HCT116 (cell line): ENCODE measurements around the gene SSUH2. TPM values are rescaled to one million over a fixed set of nuclear protein-coding genes. Genes with fewer than 3 reads are reported as not detected.
A peak's percentile ranks its signal among the peaks of the same experiment; 100 is the strongest.

ENCODE experiments used
- ATAC-seq: fragments of 200-7000 bp; cut with Tn5 transposase; 2 replicates; pipeline ENCODE4 v1.9.1; 2020; ENCODE audit warnings: mild to moderate bottlenecking, moderate library complexity
- BruUV-seq: library from RNA; stranded (reverse); fragments of 400-500 nt; replicated peaks from 2 replicates; lab custom pipeline; 2021; lab: Mats Ljungman, UMichigan
- CTCF ChIA-PET: fragments of 300-600 bp; sonication (Branson Sonifier 250); formaldehyde crosslinking; loops from one replicate; lab custom pipeline; 2021; ENCODE audit warnings: antibody characterized with exemption; lab: Charles Lee
- POLR2A ChIA-PET: fragments of 300-600, 350-600 bp; sonication (Branson Sonifier 250); formaldehyde crosslinking; loops from one replicate; lab custom pipeline; 2021; ENCODE audit warnings: antibody characterized with exemption; lab: Charles Lee
- RAD21 ChIA-PET, 2 experiments: fragments of 300-600 bp; sonication (Branson Sonifier 250); formaldehyde crosslinking; loops; one replicate each; lab custom pipeline; 2023; ENCODE audit warnings: low total read pairs in 2 of 2; ENCODE audit not compliant: uncharacterized antibody in 2 of 2, unreplicated experiment in 2 of 2, low non-redundant PET in 1 of 2; lab: Charles Lee
- DNase-seq: peaks from one replicate; pipeline ENCODE4 v3.0.0-alpha.2; 2010; ENCODE audit warnings: low read depth, low spot score
- H2AFZ ChIP-seq: fragments of 200-600 bp; shearing (Covaris generic), sonication (generic); 2 replicates; pipeline ENCODE4 v1.6.1; 2017; ENCODE audit warnings: low read depth, mixed run types, mixed read lengths, antibody characterized with exemption, low read length; ENCODE audit not compliant: poor library complexity, severe bottlenecking
- H3K27ac ChIP-seq: 2 replicates; pipeline ENCODE4 v1.5.1; 2012; ENCODE audit warnings: low read depth, low read length
- H3K27me3 ChIP-seq: fragments of 200-600 bp; sonication (generic); 2 replicates; pipeline ENCODE4 v1.6.1; 2016; ENCODE audit warnings: mixed run types, low read length, mixed read lengths; ENCODE audit not compliant: insufficient read depth
- H3K36me3 ChIP-seq, 2 experiments: fragments of 200-500 bp in 1 of 2; fragments of 200-600 bp in 1 of 2; sonication (Bioruptor generic) in 1 of 2; sonication (generic) in 1 of 2; 2 replicates each; pipeline versions ENCODE4 v1.5.1 to v1.6.1; 2014 to 2016; ENCODE audit warnings: low read length in 2 of 2, inconsistent platforms in 1 of 2, mixed read lengths in 1 of 2, mixed run types in 1 of 2; ENCODE audit not compliant: insufficient read depth in 2 of 2, control insufficient read depth in 1 of 2
- H3K4me1 ChIP-seq, 2 experiments: fragments of 200-600 bp in 1 of 2; sonication (generic) in 1 of 2; 2 replicates each; pipeline versions ENCODE4 v1.5.1 to v1.6.1; 2012 to 2017; ENCODE audit warnings: low read length in 2 of 2, inconsistent platforms in 1 of 2, mild to moderate bottlenecking in 1 of 2, mixed read lengths in 1 of 2, mixed run types in 1 of 2, moderate library complexity in 1 of 2; ENCODE audit not compliant: insufficient read depth in 2 of 2, control insufficient read depth in 1 of 2
- H3K4me2 ChIP-seq: fragments of 200-600 bp; sonication (generic); 2 replicates; pipeline ENCODE4 v1.6.1; 2017; ENCODE audit warnings: mixed run types, low read length, mixed read lengths
- H3K4me3 ChIP-seq, 2 experiments: fragments of 200-600 bp in 1 of 2; sonication (generic) in 1 of 2; replicated peaks in 1 of 2; 2 replicates each; pipeline ENCODE4 v1.5.1; 2011 to 2016; ENCODE audit warnings: low read length in 2 of 2, control low read depth in 1 of 2, low read depth in 1 of 2, mild to moderate bottlenecking in 1 of 2, mixed read lengths in 1 of 2, mixed run types in 1 of 2
- H3K79me2 ChIP-seq: fragments of 200-600 bp; sonication (generic); 2 replicates; pipeline ENCODE4 v1.6.1; 2017; ENCODE audit warnings: mild to moderate bottlenecking, mixed run types, low read length, moderate library complexity, mixed read lengths; ENCODE audit not compliant: insufficient read depth
- H3K9ac ChIP-seq: fragments of 200-600 bp; sonication (generic); 2 replicates; pipeline ENCODE4 v1.6.1; 2016; ENCODE audit warnings: low read length, mixed read lengths
- H3K9me2 ChIP-seq: fragments of 200-600 bp; sonication (generic), shearing (Covaris generic); 2 replicates; pipeline ENCODE4 v1.6.1; 2017; ENCODE audit warnings: mixed run types, mild to moderate bottlenecking, moderate library complexity; ENCODE audit not compliant: insufficient read depth
- H3K9me3 ChIP-seq, 2 experiments: fragments of 200-500 bp in 1 of 2; fragments of 200-600 bp in 1 of 2; sonication (Bioruptor generic) in 1 of 2; sonication (generic) in 1 of 2; 2 replicates each; pipeline ENCODE4 v1.6.1; 2014 to 2017; ENCODE audit warnings: low read length in 2 of 2, mixed read lengths in 2 of 2, inconsistent platforms in 1 of 2, low read depth in 1 of 2, mild to moderate bottlenecking in 1 of 2, mixed run types in 1 of 2, moderate library complexity in 1 of 2; ENCODE audit not compliant: control insufficient read depth in 1 of 2, insufficient read depth in 1 of 2
- H4K20me1 ChIP-seq: fragments of 200-600 bp; sonication (generic), shearing (Covaris generic); 2 replicates; pipeline ENCODE4 v1.6.1; 2017; ENCODE audit warnings: mixed run types, mild to moderate bottlenecking, moderate library complexity; ENCODE audit not compliant: insufficient read depth
- CEBPB ChIP-seq: IDR thresholded peaks from 2 replicates; pipeline ENCODE4 v1.6.1; 2012; ENCODE audit warnings: low read depth
- CTCF ChIP-seq, 3 experiments: fragments of 200-600 bp in 1 of 3; sonication (generic) in 1 of 3; IDR thresholded peaks in 2 of 3; conservative IDR thresholded peaks in 1 of 3; 2 replicates each; pipeline ENCODE4 v1.5.1; 2012 to 2017; ENCODE audit warnings: low read depth in 2 of 3, low read length in 2 of 3, antibody characterized with exemption in 1 of 3, borderline replicate concordance in 1 of 3, control low read depth in 1 of 3, mild to moderate bottlenecking in 1 of 3, mixed read lengths in 1 of 3, mixed run types in 1 of 3, moderate library complexity in 1 of 3; ENCODE audit not compliant: insufficient read depth in 1 of 3
- EGR1 ChIP-seq: IDR thresholded peaks from 2 replicates; pipeline ENCODE4 v1.6.1; 2012; ENCODE audit warnings: low read depth
- ELF1 ChIP-seq: IDR thresholded peaks from 2 replicates; pipeline ENCODE4 v1.6.1; 2012; ENCODE audit warnings: low read depth, borderline replicate concordance
- FOSL1 ChIP-seq: IDR thresholded peaks from 2 replicates; pipeline ENCODE4 v1.6.1; 2012; ENCODE audit warnings: low read depth
- POLR2AphosphoS5 ChIP-seq: IDR thresholded peaks from 2 replicates; pipeline ENCODE4 v1.6.1; 2011; ENCODE audit warnings: mild to moderate bottlenecking, low read depth, low read length, moderate library complexity
- RAD21 ChIP-seq: IDR thresholded peaks from 2 replicates; pipeline ENCODE4 v1.6.1; 2012; ENCODE audit warnings: low read depth, mild to moderate bottlenecking
- REST ChIP-seq: IDR thresholded peaks from 2 replicates; pipeline ENCODE4 v1.6.1; 2012; ENCODE audit warnings: low read depth
- SP1 ChIP-seq: IDR thresholded peaks from 2 replicates; pipeline ENCODE4 v1.6.1; 2012; ENCODE audit warnings: low read depth
- TCF7L2 ChIP-seq: IDR thresholded peaks from 2 replicates; pipeline ENCODE4 v1.7.0; 2011; ENCODE audit warnings: borderline replicate concordance, inconsistent platforms; ENCODE audit not compliant: insufficient read depth, insufficient read length; ENCODE audit errors: extremely low read depth
- ZFX ChIP-seq: fragments of 450-650 bp; IDR thresholded peaks from 2 replicates; pipeline ENCODE4 v1.6.1; 2017
- ZNF274 ChIP-seq: fragments of 200-500 bp; sonication (Bioruptor generic); IDR thresholded peaks from 2 replicates; pipeline ENCODE4 v1.6.1; 2014; ENCODE audit warnings: mild to moderate bottlenecking, low read depth, low read length, inconsistent platforms
- intact Hi-C: fragments of 100-400 bp; cut with micrococcal nuclease; formaldehyde crosslinking; loops from 2 replicates; pipeline ENCODE4 v1.10.0; 2022
- total RNA-seq: library from RNA; stranded (reverse); gene quantifications from one replicate; pipeline ENCODE4 v1.2.1, GENCODE V29; 2021; ENCODE audit not compliant: unreplicated experiment

SSUH2 gene
- total RNA-seq, 1 experiment from 2014 or later: 0.76 TPM

DNA sequence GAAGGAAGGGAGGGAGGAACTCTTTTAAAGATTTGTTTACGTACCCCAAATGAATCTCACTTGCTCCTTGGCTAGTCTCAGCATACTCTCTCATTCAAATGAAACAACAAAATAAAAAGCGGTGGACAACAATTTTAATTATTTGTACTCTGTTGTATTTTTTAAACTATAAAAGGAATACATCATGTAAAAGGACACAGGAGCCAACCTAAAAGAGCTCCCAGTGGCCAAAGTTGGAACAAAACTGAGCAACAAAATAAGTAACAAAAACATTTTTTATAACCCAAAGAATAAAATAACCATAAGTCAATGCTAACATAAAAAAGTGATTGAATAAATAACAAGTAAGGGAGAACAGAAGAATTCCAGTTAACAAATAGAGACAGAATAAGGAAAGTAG is 24.4 kb upstream of the SSUH2 start:
- Histone ChIP-seq H4K20me1 (no peaks in the 10 kb centered on the region), H3K27ac (no peak overlapping the region), H2AFZ (no peak overlapping the region), H3K9ac (no peak overlapping the region), H3K36me3 (no peaks in the 10 kb centered on the region), H3K4me2 (no peak overlapping the region), H3K4me3 (no peak overlapping the region), H3K9me2 (no peaks in the 10 kb centered on the region), H3K4me1 (no peaks in the 10 kb centered on the region), H3K79me2 (no peaks in the 10 kb centered on the region), H3K9me3 (no peaks in the 10 kb centered on the region), H3K27me3 (no peaks in the 10 kb centered on the region)
- DNase-seq: no peak
- no TSS peak for BruUV-seq
- ATAC-seq: no peak
- CTCF ChIA-PET: no interaction called here
- POLR2A ChIA-PET: no interaction called here
- intact Hi-C loops: loop anchor here (10.0 kb wide), 2 partner anchors 96 to 266 kb away; partner anchors contain the start of gene OXTR
- RAD21 ChIA-PET: no interaction called here
- TF ChIP-seq CTCF (IDR thresholded peaks at IDR 0.05 in 2 of 3, conservative IDR thresholded peaks at IDR 0.05 in 1 of 3; ENCODE audit: borderline replicate concordance in 1 of 3, insufficient read depth in 1 of 3, low read depth in 2 of 3, low read length in 2 of 3): peak in 1 of 3 experiments; percentile 30; a peak in 1 of 6 replicates
- TF ChIP-seq ZFX: no peak

DNA sequence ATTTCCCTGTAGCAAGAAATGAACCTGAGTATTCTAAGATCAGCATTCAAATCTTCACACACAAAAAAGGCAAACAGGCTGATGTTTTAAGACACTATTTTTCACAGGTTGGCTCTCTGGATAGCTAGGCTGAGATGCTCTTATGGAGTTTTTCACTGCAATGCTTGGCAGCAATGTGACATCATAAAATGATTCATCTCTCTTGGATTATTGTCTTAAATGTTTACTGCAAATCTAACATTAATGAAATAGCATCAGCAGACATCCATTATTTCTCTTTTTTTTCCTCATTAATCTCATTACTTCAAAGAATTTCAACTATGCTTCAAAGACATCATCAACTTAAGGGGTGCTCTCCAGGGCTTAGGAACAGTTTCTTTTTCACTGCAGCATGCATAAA is 23.6 kb upstream of the SSUH2 start:
- intact Hi-C loops: loop anchor here (10.0 kb wide), 2 partner anchors 97 to 267 kb away; partner anchors contain the start of gene OXTR
- Histone ChIP-seq H3K27me3 (no peaks in the 10 kb centered on the region), H4K20me1 (no peaks in the 10 kb centered on the region), H2AFZ (no peak overlapping the region), H3K9me3 (no peaks in the 10 kb centered on the region), H3K4me2 (no peak overlapping the region), H3K4me3 (no peak overlapping the region), H3K79me2 (no peaks in the 10 kb centered on the region), H3K4me1 (peaks cover 0 to 7% of the 10 kb centered on the region in 2 experiments; a peak in 3 of 4 replicates), H3K27ac (no peak overlapping the region), H3K9me2 (no peaks in the 10 kb centered on the region), H3K9ac (no peak overlapping the region), H3K36me3 (no peaks in the 10 kb centered on the region)
- ATAC-seq: no peak
- ChIA-PET RAD21 (no interaction called here), CTCF (no interaction called here), POLR2A (no interaction called here)
- BruUV-seq: no TSS peak
- no peak for DNase-seq
- TF ChIP-seq REST: no peak
- TF ChIP-seq FOSL1: no peak
- TF ChIP-seq EGR1: no peak
- TF ChIP-seq RAD21: no peak
- no peak for TF ChIP-seq TCF7L2
- TF ChIP-seq ZNF274: no peak
- no peak for TF ChIP-seq ELF1
- no peak for TF ChIP-seq CTCF (IDR thresholded peaks at IDR 0.05 in 2 of 3, conservative IDR thresholded peaks at IDR 0.05 in 1 of 3; ENCODE audit: borderline replicate concordance in 1 of 3, insufficient read depth in 1 of 3, low read depth in 2 of 3, low read length in 2 of 3)
- TF ChIP-seq CEBPB: no peak
- TF ChIP-seq POLR2AphosphoS5: no peak
- TF ChIP-seq SP1: no peak
